Frontal cortex (tissue), 4 donors: ENCODE measurements around the gene PPTC7. TPM values are rescaled to one million over a fixed set of nuclear protein-coding genes. Genes with fewer than 3 reads are reported as not detected.
"Not testable (repeated sequence)": the region's sequence is repeated elsewhere in the genome, so short reads cannot be mapped to it uniquely, and the experiment has no call there.

Experiments
- DNase-seq, 2 donors: peaks; one replicate each; pipeline ENCODE4 v3.0.0; 2012; ENCODE audit warnings: low spot score in 2 of 2
- FAIRE-seq: peaks from 2 replicates; lab custom pipeline; 2012; peaks lifted over from hg19 to GRCh38; lab: Jason Lieb, UNC
- total RNA-seq: library from RNA; depleted of rRNA; stranded (reverse); fragments of >200 nt; gene quantifications from one replicate; pipeline ENCODE4 v1.2.3, GENCODE V29; 2014
- donor health status: control.
- donor health status: control.
- donor health status: control.

PPTC7 gene
- total RNA-seq, 1 donor from 2014 or later, result 8.2 TPM

DNA sequence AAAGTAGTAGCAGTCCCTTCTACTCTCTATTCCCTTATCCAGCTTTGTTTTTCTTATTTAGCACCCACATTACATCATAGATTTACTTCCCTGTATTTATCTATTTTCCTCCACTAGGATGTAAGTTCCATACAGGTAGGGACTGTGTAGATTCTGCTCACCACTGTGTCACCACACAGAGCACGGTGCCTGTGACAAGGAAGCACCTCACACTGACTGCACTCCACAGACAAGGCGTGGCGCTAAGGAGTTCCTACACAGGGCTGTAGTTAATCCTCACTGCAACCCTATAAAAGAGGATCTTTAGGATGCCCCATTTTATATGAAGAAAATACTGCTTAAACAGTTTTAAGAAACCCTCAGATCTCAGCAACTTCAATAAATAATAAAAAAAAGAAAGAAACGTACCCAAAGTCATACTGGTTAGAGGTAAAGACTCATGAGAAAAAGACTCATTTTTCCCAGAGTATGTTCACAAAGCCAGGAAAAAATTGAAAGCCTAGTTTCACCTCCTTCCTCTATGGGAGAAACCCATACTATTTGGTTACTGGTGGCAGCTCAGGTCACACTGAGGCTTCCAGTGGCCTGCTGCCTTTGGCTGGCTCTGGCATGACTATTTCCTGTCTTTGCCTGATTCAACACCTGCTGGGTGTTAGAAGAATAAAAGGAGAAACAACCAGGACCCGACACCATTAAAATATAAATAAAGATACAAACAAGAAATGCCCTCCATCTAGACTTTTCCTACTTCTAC lies 44.1 kb downstream of the PPTC7 start:
- no peak for FAIRE-seq
- no peak for DNase-seq

- DNase-seq, result no peak
- FAIRE-seq, result no peak
Observed at GRCh38 chr12:110537605-110538409, 45.3 kb downstream of the PPTC7 start.

DNA sequence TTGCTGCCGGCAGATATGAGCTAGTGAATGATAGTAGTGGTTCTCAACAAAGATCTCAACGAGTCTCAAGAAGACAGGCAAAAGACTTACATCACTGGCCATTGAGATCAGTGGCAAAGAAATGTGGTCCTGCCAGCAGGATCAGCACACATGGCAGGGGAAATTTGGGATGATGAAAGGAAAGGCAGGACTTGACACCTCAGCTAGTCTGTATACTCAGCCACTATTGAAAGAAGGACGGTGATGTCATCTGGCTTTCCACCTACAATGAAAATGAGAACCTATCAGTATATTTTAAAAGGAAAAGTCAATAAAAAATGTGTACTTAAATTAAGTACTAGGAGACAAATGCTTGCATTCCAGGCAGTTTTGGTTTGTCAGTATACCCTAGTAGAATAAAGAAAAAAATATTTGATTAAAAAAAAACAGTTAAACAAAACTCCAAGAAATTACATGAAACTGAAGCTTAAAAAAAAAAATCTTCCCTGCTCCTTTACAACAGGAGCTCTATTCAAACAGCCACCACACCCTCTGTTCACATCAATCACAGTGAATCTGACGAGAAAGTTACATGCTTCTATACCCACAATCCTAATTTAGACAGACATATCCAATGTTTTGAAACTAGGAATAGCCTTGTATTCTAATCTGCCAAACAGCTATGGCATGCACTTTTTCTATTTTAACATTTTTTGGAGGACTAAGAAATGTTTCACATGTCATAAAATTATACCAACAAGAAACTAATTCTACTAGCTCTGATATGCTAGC lies 46.1 kb downstream of the PPTC7 start:
- FAIRE-seq, result no peak

GRCh38 chr12:110534811-110535210 lies 48.3 kb downstream of the PPTC7 start:
- DNase-seq, result no peak
- no peak for FAIRE-seq

More for the DNA sequence above, 46.1 kb downstream of the PPTC7 start:
- DNase-seq, result no peak

GRCh38 chr12:110533607-110534006 lies 49.5 kb downstream of the PPTC7 start:
- DNase-seq, result no peak
- no peak for FAIRE-seq

DNA sequence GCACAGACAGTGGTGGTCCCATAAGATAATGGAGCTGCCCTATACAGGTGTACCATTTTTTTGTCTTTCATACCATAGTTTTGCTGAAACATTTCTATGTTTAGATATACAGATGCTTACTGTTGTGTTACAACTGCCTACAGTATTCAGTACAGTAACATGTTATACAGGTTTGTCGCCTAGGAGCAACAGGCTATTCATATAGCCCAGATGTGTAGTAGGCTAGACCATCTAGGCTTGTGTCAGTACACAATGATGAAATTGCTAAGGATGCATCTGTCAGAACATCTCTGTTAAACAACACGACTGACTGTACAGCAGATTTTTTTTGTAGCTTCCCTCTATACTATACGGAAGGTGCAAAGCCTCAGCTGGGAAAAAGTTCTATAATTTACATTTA lies 50.5 kb downstream of the PPTC7 start:
- no peak for FAIRE-seq
- no peak for DNase-seq

- peak in 1 of 2 donors; percentile 25 for DNase-seq
- no peak for FAIRE-seq
Observed at GRCh38 chr12:110531741-110532333, 51.3 kb downstream of the PPTC7 start.

DNA sequence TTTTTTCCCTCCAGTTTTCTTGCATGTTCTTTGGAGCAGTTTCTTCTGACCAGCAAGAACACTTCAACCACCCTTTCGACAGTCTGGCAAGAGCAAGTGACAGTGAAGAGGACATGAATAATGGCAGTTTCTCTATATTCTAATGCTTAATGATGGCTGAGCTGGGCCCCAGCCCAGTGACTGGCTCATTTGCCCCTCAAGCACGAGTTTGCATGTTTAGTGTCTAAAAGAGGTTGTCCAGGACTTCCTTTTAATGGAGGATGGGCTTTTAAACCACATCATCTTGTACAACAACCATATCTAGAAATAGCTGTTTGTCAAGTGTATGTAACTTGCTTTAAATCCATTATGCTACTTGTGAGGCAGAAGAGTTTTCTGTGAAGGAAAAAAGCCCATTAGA lies 52.6 kb downstream of the PPTC7 start:
- DNase-seq (no peak), FAIRE-seq (no peak)

DNA sequence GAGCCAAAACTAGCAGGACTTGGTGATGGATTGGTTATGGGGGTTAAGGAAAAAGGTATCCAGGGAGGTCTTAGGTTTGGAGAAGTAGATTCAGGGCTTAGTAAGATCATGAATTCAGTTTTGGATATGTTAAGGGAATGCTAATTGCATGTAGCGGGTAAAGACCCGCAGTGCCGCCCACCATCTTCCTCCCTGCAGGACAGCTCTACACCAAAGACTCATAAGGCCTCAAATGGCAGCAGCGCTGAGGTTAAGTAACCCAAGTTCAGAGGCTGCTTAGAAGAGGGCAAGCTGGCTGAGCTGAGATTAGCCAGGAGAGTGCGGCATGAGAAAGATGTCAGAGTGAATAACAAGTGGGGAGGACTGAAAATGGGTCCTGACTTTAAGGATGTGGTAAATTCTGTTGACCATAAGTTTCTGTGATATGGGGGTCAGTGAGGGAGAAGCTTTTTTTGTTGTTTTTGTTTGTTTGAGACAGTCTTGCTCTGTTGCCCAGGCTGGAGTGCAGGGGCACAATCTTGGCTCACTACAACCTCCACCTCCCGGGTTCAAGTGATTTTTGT lies 54.8 kb downstream of the PPTC7 start:
- FAIRE-seq (no peak), DNase-seq (no peak)

GRCh38 chr12:110520876-110521712 lies 62.0 kb downstream of the PPTC7 start:
- DNase-seq, FAIRE-seq: not testable (repeated sequence)

DNA sequence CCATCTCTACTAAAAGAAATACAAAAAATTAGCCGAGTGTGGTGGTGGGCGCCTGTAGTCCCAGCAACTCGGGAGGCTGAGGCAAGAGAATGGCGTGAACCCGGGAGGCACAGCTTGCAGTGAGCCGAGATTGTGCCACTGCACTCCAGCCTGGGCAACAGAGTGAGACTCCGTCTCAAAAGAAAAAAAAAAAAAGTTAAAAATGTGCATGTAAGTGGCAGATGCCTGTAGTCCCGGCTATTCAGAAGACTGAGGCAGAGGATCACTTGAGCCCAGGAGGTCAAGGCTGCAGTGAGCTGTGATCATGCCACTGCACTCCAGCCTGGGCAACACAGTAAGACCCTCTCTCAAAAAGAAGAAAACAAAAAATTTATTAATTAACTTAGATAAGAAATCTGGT lies 65.1 kb downstream of the PPTC7 start:
- not testable (repeated sequence) for DNase-seq, FAIRE-seq

DNA sequence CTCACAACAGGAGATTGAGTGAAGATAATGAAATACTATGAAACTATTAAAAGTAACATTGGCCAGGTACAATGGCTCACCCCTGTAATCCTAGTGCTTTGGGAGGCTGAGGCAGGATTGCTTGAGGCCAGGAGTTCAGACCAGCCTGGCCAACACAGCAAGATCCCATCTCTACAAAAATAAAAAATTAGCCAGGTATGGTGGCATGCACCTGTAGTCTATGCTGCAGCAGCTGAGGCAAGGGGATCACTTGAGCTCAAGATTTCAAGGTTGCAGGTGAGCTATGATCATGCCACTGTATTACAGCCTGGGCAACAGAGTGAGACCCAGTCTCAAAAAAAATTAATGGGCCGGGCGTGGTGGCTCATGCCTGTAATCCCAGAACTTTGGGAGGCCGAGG lies 66.1 kb downstream of the PPTC7 start:
- no peak for DNase-seq
- no peak for FAIRE-seq

DNA sequence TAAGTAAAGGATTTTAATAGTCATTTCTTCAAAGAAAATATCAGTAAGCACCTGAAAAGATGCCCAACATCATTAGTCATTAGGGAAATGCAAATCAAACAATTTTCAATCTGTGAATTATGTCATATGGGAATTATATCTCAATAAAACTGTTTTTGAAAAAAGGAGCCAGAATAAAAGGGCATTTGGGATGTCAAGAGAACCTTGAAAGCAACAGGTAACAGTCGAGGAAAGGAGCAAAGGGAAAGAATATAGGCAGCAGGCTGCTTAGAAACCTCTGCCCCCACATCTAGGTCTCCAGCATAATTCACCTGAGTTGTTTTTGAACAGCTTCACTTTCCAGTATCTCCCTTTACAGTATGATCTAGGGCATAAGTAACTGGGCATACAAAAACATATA lies 68.8 kb downstream of the PPTC7 start:
- FAIRE-seq (no peak), DNase-seq (no peak)

- DNase-seq (no peak), FAIRE-seq (no peak)
Observed at GRCh38 chr12:110513842-110514241, 69.3 kb downstream of the PPTC7 start.

DNA sequence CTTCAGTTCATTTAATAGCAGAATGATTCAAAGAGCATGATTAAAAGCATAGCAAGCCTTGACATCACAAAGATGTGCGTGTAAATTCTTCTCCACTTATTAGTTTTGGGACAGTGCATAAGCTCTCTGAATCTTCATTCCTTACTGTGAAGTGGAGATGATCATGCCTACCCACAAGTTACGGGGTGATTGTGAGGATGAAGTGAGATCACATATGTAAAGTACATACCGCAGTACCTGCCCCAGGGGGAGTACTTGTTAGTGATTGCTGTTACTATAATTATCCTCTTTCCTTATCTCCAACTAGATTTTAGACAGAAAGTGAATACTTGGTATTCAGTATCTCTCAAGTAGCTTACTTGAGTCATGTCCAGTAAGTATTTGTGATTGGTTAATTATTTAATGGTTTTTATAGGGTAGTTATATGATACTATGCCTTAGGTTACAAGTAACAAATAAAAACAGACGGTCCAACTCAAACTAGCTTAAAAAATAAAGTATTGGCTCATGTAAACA lies 75.0 kb downstream of the PPTC7 start:
- DNase-seq, result no peak
- no peak for FAIRE-seq

- FAIRE-seq (no peak), DNase-seq (no peak)
Observed at GRCh38 chr12:110505332-110505731, 77.8 kb downstream of the PPTC7 start.

- no peak for FAIRE-seq
- no peak for DNase-seq
Observed at GRCh38 chr12:110503432-110503831, 79.7 kb downstream of the PPTC7 start.
